Liver (tissue), 9 donors: ENCODE measurements around the gene DIP2A. TPM values are rescaled to one million over a fixed set of nuclear protein-coding genes. Genes with fewer than 3 reads are reported as not detected.
"Not testable (repeated sequence)": the region's sequence is repeated elsewhere in the genome, so short reads cannot be mapped to it uniquely, and the experiment has no call there.

ENCODE experiments used
- DNase-seq: peaks from one replicate; pipeline ENCODE4 v3.0.0-alpha.2; 2017; ENCODE audit warnings: low spot score
- H3K27ac ChIP-seq, 2 donors: one replicate each; pipeline ENCODE4 v1.7.0; 2013; ENCODE audit warnings: inconsistent platforms in 2 of 2, low read length in 2 of 2, control low read depth in 1 of 2, low read depth in 1 of 2, mild to moderate bottlenecking in 1 of 2
- H3K27me3 ChIP-seq, 4 donors: one replicate each; pipeline versions ENCODE4 v1.6.1 to v1.7.0; 2013; ENCODE audit warnings: low read length in 3 of 4, inconsistent platforms in 1 of 4, mild to moderate bottlenecking in 1 of 4, moderate library complexity in 1 of 4; ENCODE audit not compliant: control insufficient read depth in 4 of 4, insufficient read depth in 4 of 4
- H3K36me3 ChIP-seq, 4 donors: one replicate each; pipeline versions ENCODE4 v1.6.1 to v1.7.0; 2013; ENCODE audit warnings: low read length in 3 of 4, mild to moderate bottlenecking in 3 of 4, low read depth in 1 of 4, moderate library complexity in 1 of 4; ENCODE audit not compliant: control insufficient read depth in 4 of 4, insufficient read depth in 3 of 4
- H3K4me1 ChIP-seq, 4 donors: one replicate each; pipeline versions ENCODE4 v1.6.1 to v1.7.0; 2013; ENCODE audit warnings: low read length in 3 of 4, mild to moderate bottlenecking in 3 of 4, moderate library complexity in 1 of 4; ENCODE audit not compliant: control insufficient read depth in 4 of 4, insufficient read depth in 4 of 4
- H3K4me3 ChIP-seq, 3 donors: one replicate each; pipeline versions ENCODE4 v1.6.1 to v1.7.0; 2013; ENCODE audit warnings: low read length in 3 of 3, control low read depth in 1 of 3, low read depth in 1 of 3, mild to moderate bottlenecking in 1 of 3
- H3K9ac ChIP-seq, 2 donors: one replicate each; pipeline ENCODE4 v1.7.0; 2013; ENCODE audit warnings: low read length in 2 of 2, mild to moderate bottlenecking in 2 of 2, moderate library complexity in 2 of 2, control low read depth in 1 of 2, low read depth in 1 of 2
- H3K9me3 ChIP-seq, 4 donors: one replicate each; pipeline versions ENCODE4 v1.6.1 to v1.7.0; 2013; ENCODE audit warnings: low read length in 3 of 4; ENCODE audit not compliant: control insufficient read depth in 4 of 4
- ATF3 ChIP-seq: IDR thresholded peaks from 2 replicates; pipeline ENCODE4 v1.6.1; 2016; ENCODE audit warnings: antibody characterized with exemption
- CTCF ChIP-seq: fragments of 150-350 bp; IDR thresholded peaks from 2 replicates; pipeline ENCODE4 v1.5.1; 2017; ENCODE audit warnings: improper control_type of control experiment, low read depth, low read length; ENCODE audit not compliant: missing input control
- EGR1 ChIP-seq, 2 donors: IDR thresholded peaks; 2 replicates each; pipeline ENCODE4 v1.6.1; 2016 to 2018; ENCODE audit warnings: antibody characterized with exemption in 2 of 2, low read depth in 2 of 2
- FOXA1 ChIP-seq: IDR thresholded peaks from 2 replicates; pipeline ENCODE4 v1.6.1; 2016; ENCODE audit warnings: antibody characterized with exemption
- FOXA2 ChIP-seq: IDR thresholded peaks from 2 replicates; pipeline ENCODE4 v1.6.1; 2016; ENCODE audit warnings: antibody characterized with exemption
- GABPA ChIP-seq, 2 donors: IDR thresholded peaks in 1 of 2; conservative IDR thresholded peaks in 1 of 2; 2 replicates each; pipeline ENCODE4 v1.6.1; 2016; ENCODE audit warnings: antibody characterized with exemption in 2 of 2, mild to moderate bottlenecking in 1 of 2, moderate library complexity in 1 of 2
- HNF4G ChIP-seq: IDR thresholded peaks from 2 replicates; pipeline ENCODE4 v1.6.1; 2016; ENCODE audit warnings: antibody characterized with exemption
- JUND ChIP-seq, 2 donors: IDR thresholded peaks; 2 replicates each; pipeline ENCODE4 v1.6.1; 2016; ENCODE audit warnings: antibody characterized with exemption in 2 of 2
- MAX ChIP-seq: IDR thresholded peaks from 2 replicates; pipeline ENCODE4 v1.6.1; 2016; ENCODE audit warnings: antibody characterized with exemption
- NR2F2 ChIP-seq: IDR thresholded peaks from 2 replicates; pipeline ENCODE4 v1.6.1; 2016; ENCODE audit warnings: antibody characterized with exemption
- RAD21 ChIP-seq, 2 donors: IDR thresholded peaks; 2 replicates each; pipeline ENCODE4 v1.6.1; 2016; ENCODE audit warnings: antibody characterized with exemption in 2 of 2, mild to moderate bottlenecking in 2 of 2
- RXRA ChIP-seq, 2 donors: IDR thresholded peaks; 2 replicates each; pipeline ENCODE4 v1.6.1; 2017 to 2018; ENCODE audit warnings: antibody characterized with exemption in 2 of 2, mild to moderate bottlenecking in 1 of 2
- WGBS: extraction: QIAGEN DNeasy Blood & Tissue Kit; methylation state at CpG from one replicate; pipeline ENCODE4 v1.1.7; 2013; 5-methylcytosine and 5-hydroxymethylcytosine counted together
- polyA plus RNA-seq, 2 donors: library from polyadenylated mRNA; stranded (reverse) in 1 of 2; unstranded in 1 of 2; fragments of 200-250 nt in 1 of 2; fragments of >200 nt in 1 of 2; fragmentation: Nextera tagmentation in 1 of 2; extraction: Ambion mirVana in 1 of 2; gene quantifications; one replicate each; pipeline versions ENCODE4 v1.2.1 to v1.2.3, GENCODE V29; 2013 to 2015
- total RNA-seq, 2 donors: library from RNA; depleted of rRNA; stranded (reverse); fragments of >200 nt; gene quantifications; one replicate each; pipeline ENCODE4 v1.2.3, GENCODE V29; 2014
- donor health status: healthy.
- donor health status: healthy.
- donor health status: healthy.
- donor health status: healthy.
- donor health status: healthy.

The DIP2A gene
- total and polyA plus RNA-seq, 4 donors: 3.8 to 21.7 (median 7.5) TPM

GRCh38 chr21:46572850-46573249 is 114.2 kb downstream of the DIP2A start:
- Histone ChIP-seq H3K36me3 (peaks cover 4 to 30% (median 21%) of the 10 kb centered on the region in 4 donors), H3K4me3 (no peak overlapping the region), H3K27me3 (no peaks in the 10 kb centered on the region), H3K27ac (no peak overlapping the region), H3K9ac (no peak overlapping the region), H3K4me1 (no peaks in the 10 kb centered on the region), H3K9me3 (no peaks in the 10 kb centered on the region)
- WGBS: 93% methylated on average over 1 of the region's 1 CpG
- TF ChIP-seq FOXA1: no peak
- TF ChIP-seq FOXA2: no peak
- no peak for TF ChIP-seq MAX
- no peak for TF ChIP-seq HNF4G
- TF ChIP-seq CTCF: no peak
- TF ChIP-seq RXRA (IDR thresholded peaks at IDR 0.05): no peak
- no peak for TF ChIP-seq ATF3
- TF ChIP-seq RAD21 (IDR thresholded peaks at IDR 0.05): no peak
- no peak for TF ChIP-seq JUND (IDR thresholded peaks at IDR 0.05)
- TF ChIP-seq GABPA (IDR thresholded peaks at IDR 0.05 in 1 of 2, conservative IDR thresholded peaks at IDR 0.05 in 1 of 2): no peak
- TF ChIP-seq EGR1 (IDR thresholded peaks at IDR 0.05; ENCODE audit: low read depth in 2 of 2): no peak
- no peak for TF ChIP-seq NR2F2
- DNase-seq: no peak

GRCh38 chr21:46577786-46578185 is 119.1 kb downstream of the DIP2A start:
- not testable (repeated sequence) for DNase-seq, H3K9me3 ChIP-seq
- WGBS: 96% methylated on average over 5 of the region's 5 CpGs

GRCh38 chr21:46579394-46579793 is 120.7 kb downstream of the DIP2A start:
- not testable (repeated sequence) for H3K4me1 ChIP-seq, H3K27me3 ChIP-seq, H3K36me3 ChIP-seq, H3K4me3 ChIP-seq, DNase-seq, H3K9me3 ChIP-seq, H3K9ac ChIP-seq, H3K27ac ChIP-seq
- 98% methylated on average over 2 of the region's 2 CpGs for WGBS

More at GRCh38 chr21:46577786-46578185, 119.1 kb downstream of the DIP2A start:
- not testable (repeated sequence) for H3K27ac ChIP-seq, H3K36me3 ChIP-seq, H3K9ac ChIP-seq, H3K27me3 ChIP-seq, H3K4me1 ChIP-seq, H3K4me3 ChIP-seq

- no peaks in the 10 kb centered on the region for H3K4me1 ChIP-seq
- H3K9ac ChIP-seq: no peak overlapping the region
- peaks cover 0 to 4% (median 2%) of the 10 kb centered on the region in 4 donors for H3K36me3 ChIP-seq
- H3K27me3 ChIP-seq: no peaks in the 10 kb centered on the region
- H3K27ac ChIP-seq: no peak overlapping the region
- no peak for TF ChIP-seq MAX
- WGBS: 94% methylated on average over 5 of the region's 5 CpGs
- H3K4me3 ChIP-seq: no peak overlapping the region
- H3K9me3 ChIP-seq: peaks cover 2 to 9% (median 4%) of the 10 kb centered on the region in 4 donors
- no peak for DNase-seq
These were observed 123.2 kb downstream of the DIP2A start for GRCh38 chr21:46581780-46582307.
